RCC 7860 (cell line): Measurements from ENCODE around the gene ZNF224.
"Not testable (repeated sequence)": the region's sequence is repeated elsewhere in the genome, so short reads cannot be mapped to it uniquely, and the experiment has no call there.

Source experiments
- DNase-seq: peaks from one replicate; pipeline ENCODE4 v3.0.0-alpha.2; 2015; ENCODE audit warnings: low spot score
- FAIRE-seq: peaks from 2 replicates; lab custom pipeline; 2012; peaks lifted over from hg19 to GRCh38; lab: Jason Lieb, UNC

Gene ZNF224

DNA sequence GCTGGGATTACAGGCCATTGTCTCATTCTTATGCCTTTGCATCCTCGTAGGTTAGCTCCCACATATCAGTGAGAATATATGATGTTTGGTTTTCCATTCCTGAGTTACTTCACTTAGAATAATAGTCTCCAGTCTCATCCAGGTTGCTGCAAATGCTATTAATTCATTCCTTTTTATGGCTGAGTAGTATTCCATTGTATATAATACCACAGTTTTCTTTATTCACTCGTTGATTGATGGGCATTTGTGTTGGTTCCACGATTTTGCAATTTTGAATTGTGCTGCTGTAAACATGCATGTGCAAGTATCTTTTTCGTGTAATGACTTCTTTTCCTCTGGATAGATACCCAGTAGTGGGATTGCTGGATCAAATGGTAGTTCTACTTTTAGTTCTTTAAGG lies 27.0 kb downstream of the ZNF224 start:
- DNase-seq, FAIRE-seq: not testable (repeated sequence)

- DNase-seq, result no peak
- no peak for FAIRE-seq
Observed at GRCh38 chr19:44131955-44132354, 37.8 kb downstream of the ZNF224 start.

- DNase-seq (no peak), FAIRE-seq (no peak)
Observed at GRCh38 chr19:44141191-44142058, 47.3 kb downstream of the ZNF224 start, which contains the start of gene ZNF234. Gene ZNF234 (plus strand): TSS chr19:44141554. CDS start chr19:44144633, 3,079 bp downstream.

GRCh38 chr19:44142059-44142433 lies 47.9 kb downstream of the ZNF224 start:
- FAIRE-seq, result no peak
- no peak for DNase-seq

DNA sequence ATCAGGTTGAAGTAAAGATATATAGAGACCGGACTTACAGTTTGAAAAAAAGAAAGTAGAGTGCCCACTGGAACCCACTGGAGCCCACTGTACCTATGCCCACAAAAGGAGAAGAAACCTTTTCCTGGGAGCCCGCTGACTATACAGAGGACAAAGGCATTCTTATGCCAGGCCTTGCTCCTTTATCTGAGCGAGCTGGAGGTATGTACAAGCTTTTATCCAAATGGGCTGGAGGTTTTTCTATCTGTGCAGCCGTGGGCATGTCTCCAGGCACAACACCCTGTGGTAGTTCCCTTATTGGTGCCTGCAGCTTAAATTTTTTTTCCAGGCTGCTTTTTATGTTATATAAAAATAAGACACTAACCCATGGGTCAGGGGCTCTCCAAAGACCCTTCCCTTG lies 55.6 kb downstream of the ZNF224 start:
- DNase-seq, result no peak
- FAIRE-seq, result no peak

GRCh38 chr19:44151491-44151890 lies 57.3 kb downstream of the ZNF224 start:
- FAIRE-seq, result no peak

DNA sequence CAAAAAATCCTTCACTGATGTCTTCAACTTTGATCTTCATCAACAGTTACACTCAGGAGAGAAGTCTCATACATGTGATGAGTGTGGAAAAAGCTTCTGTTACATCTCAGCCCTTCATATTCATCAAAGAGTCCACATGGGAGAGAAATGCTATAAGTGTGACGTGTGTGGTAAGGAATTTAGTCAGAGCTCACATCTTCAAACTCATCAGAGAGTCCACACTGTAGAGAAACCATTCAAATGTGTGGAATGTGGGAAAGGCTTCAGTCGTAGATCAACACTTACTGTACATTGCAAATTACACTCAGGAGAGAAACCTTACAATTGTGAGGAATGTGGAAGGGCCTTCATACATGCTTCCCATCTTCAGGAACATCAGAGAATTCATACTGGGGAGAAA lies 62.3 kb downstream of the ZNF224 start:
- DNase-seq, result no peak
- no peak for FAIRE-seq

More at GRCh38 chr19:44151491-44151890, 57.3 kb downstream of the ZNF224 start:
- DNase-seq, result no peak
